MV-4-11 (cell line): ENCODE results near the gene DLX6.

Experiments
- DNase-seq: peaks from one replicate; lab custom pipeline; 2025; lab: John Stamatoyannopoulos, UW

DLX6 gene

GRCh38 chr7:97005183-97006054 is at the start of gene DLX6:
Gene DLX6 (plus strand): TSS chr7:97005553. CDS start chr7:97005978, 425 bp downstream.
- DNase-seq, result no peak

GRCh38 chr7:96959135-96959534 is 46.2 kb upstream of the DLX6 start:
- peak; percentile 13 for DNase-seq

GRCh38 chr7:96962221-96962885 is 43.0 kb upstream of the DLX6 start:
- DNase-seq, result peak; percentile 80

- DNase-seq, result no peak
These were observed 36.4 kb upstream of the DLX6 start for GRCh38 chr7:96968981-96969380.

- no peak for DNase-seq
These were observed 34.6 kb upstream of the DLX6 start for GRCh38 chr7:96970739-96971138.

- DNase-seq, result no peak
These were observed 31.4 kb upstream of the DLX6 start for GRCh38 chr7:96973986-96974385.

GRCh38 chr7:96976106-96976505 is 29.2 kb upstream of the DLX6 start:
- no peak for DNase-seq

GRCh38 chr7:96977445-96977844 is 27.9 kb upstream of the DLX6 start:
- no peak for DNase-seq

GRCh38 chr7:96979551-96980276 is 25.6 kb upstream of the DLX6 start:
- no peak for DNase-seq

- no peak for DNase-seq
These were observed 22.8 kb upstream of the DLX6 start for GRCh38 chr7:96982586-96982985.

GRCh38 chr7:96985992-96986391 is 19.4 kb upstream of the DLX6 start:
- no peak for DNase-seq

- DNase-seq, result no peak
These were observed 18.5 kb upstream of the DLX6 start for GRCh38 chr7:96986901-96987300.

GRCh38 chr7:96987719-96988118 is 17.6 kb upstream of the DLX6 start:
- DNase-seq, result no peak

GRCh38 chr7:96989241-96989858 is 16.0 kb upstream of the DLX6 start:
- no peak for DNase-seq

GRCh38 chr7:96989859-96990317 is 15.5 kb upstream of the DLX6 start:
- DNase-seq, result no peak

- no peak for DNase-seq
These were observed 13.7 kb upstream of the DLX6 start for GRCh38 chr7:96991546-96992191.

GRCh38 chr7:96992192-96993005 is 13.0 kb upstream of the DLX6 start:
- no peak for DNase-seq

GRCh38 chr7:96993094-96993865 is 12.1 kb upstream of the DLX6 start:
- DNase-seq, result no peak

GRCh38 chr7:96993980-96994379 is 11.4 kb upstream of the DLX6 start:
- no peak for DNase-seq
